SK-N-SH (cell line): Measurements from ENCODE around the gene BBC3. TPM values are rescaled to one million over a fixed set of nuclear protein-coding genes. Genes with fewer than 3 reads are reported as not detected.

ENCODE experiments used
- CTCF ChIA-PET: fragments of 300-600, 350-600 bp; formaldehyde crosslinking; extraction: SDS; loops from one replicate; lab custom pipeline; 2021; lab: Yijun Ruan, JAX
- POLR2A ChIA-PET: fragments of 350-600 bp; sonication (Branson Sonifier 250); formaldehyde crosslinking; extraction: SDS; loops from one replicate; lab custom pipeline; 2020; ENCODE audit warnings: antibody characterized with exemption, inconsistent platforms; lab: Yijun Ruan, JAX
- DNase-seq: peaks from one replicate; pipeline ENCODE4 v3.0.0; 2012
- H2AFZ ChIP-seq: fragments of 200-600 bp; sonication (generic); 2 replicates; pipeline ENCODE4 v1.8.1; 2016; ENCODE audit warnings: antibody characterized with exemption, mild to moderate bottlenecking, low read depth
- H3F3A ChIP-seq: fragments of 200-600 bp; sonication (generic); replicated peaks from 2 replicates; pipeline ENCODE3; 2016; ENCODE audit warnings: antibody characterized with exemption, mild to moderate bottlenecking; ENCODE audit not compliant: insufficient read depth
- H3K27ac ChIP-seq, 2 experiments: fragments of 200-500 bp in 1 of 2; fragments of 200-600 bp in 1 of 2; sonication (Bioruptor generic) in 1 of 2; sonication (generic), shearing (Covaris generic) in 1 of 2; 2 replicates each; pipeline versions ENCODE4 v1.5.1 to v1.6.1; 2014 to 2016; ENCODE audit warnings: low read depth in 2 of 2, inconsistent platforms in 1 of 2, low read length in 1 of 2, mild to moderate bottlenecking in 1 of 2, mixed read lengths in 1 of 2
- H3K27me3 ChIP-seq: fragments of 200-600 bp; sonication (generic), shearing (Covaris generic); 2 replicates; pipeline ENCODE4 v1.6.1; 2016; ENCODE audit warnings: mixed run types; ENCODE audit not compliant: insufficient read depth
- H3K36me3 ChIP-seq, 2 experiments: fragments of 200-500 bp in 1 of 2; fragments of 200-600 bp in 1 of 2; sonication (Bioruptor generic) in 1 of 2; sonication (generic) in 1 of 2; replicated peaks in 1 of 2; 2 replicates each; pipeline versions ENCODE3 to v1.5.1; 2014 to 2016; ENCODE audit warnings: low read length in 1 of 2, mild to moderate bottlenecking in 1 of 2; ENCODE audit not compliant: insufficient read depth in 2 of 2, control insufficient read depth in 1 of 2
- H3K4me1 ChIP-seq, 2 experiments: fragments of 200-500 bp in 1 of 2; fragments of 200-600 bp in 1 of 2; sonication (Bioruptor generic) in 1 of 2; sonication (generic), shearing (Covaris generic) in 1 of 2; 2 replicates each; pipeline versions ENCODE4 v1.5.1 to v1.6.1; 2014 to 2016; ENCODE audit warnings: low read depth in 1 of 2, low read length in 1 of 2, mixed run types in 1 of 2; ENCODE audit not compliant: insufficient read depth in 2 of 2, control insufficient read depth in 1 of 2
- H3K4me2 ChIP-seq: fragments of 200-600 bp; sonication (generic), shearing (Covaris generic); 2 replicates; pipeline ENCODE4 v1.6.1; 2017; ENCODE audit warnings: mixed run types
- H3K4me3 ChIP-seq, 2 experiments: fragments of 200-500 bp in 1 of 2; fragments of 200-600 bp in 1 of 2; sonication (Bioruptor generic) in 1 of 2; sonication (generic), shearing (Covaris generic) in 1 of 2; 2 replicates each; pipeline versions ENCODE4 v1.5.1 to v1.8.1; 2014 to 2016; ENCODE audit warnings: low read depth in 2 of 2, inconsistent platforms in 1 of 2, low read length in 1 of 2, mild to moderate bottlenecking in 1 of 2, mixed read lengths in 1 of 2, moderate library complexity in 1 of 2
- H3K79me2 ChIP-seq: fragments of 200-600 bp; sonication (generic); 2 replicates; pipeline ENCODE4 v1.8.1; 2017; ENCODE audit warnings: mild to moderate bottlenecking; ENCODE audit not compliant: insufficient read depth
- H3K9ac ChIP-seq: fragments of 200-600 bp; sonication (generic); 2 replicates; pipeline ENCODE4 v1.6.1; 2017; ENCODE audit warnings: mixed run types
- H3K9me2 ChIP-seq: fragments of 200-600 bp; sonication (generic); 2 replicates; pipeline ENCODE4 v1.6.1; 2017; ENCODE audit warnings: mixed run types
- H3K9me3 ChIP-seq: fragments of 200-600 bp; sonication (generic); 2 replicates; pipeline ENCODE4 v1.6.1; 2017; ENCODE audit warnings: mixed run types, mild to moderate bottlenecking, moderate library complexity
- H4K20me1 ChIP-seq: fragments of 200-600 bp; sonication (generic); 2 replicates; pipeline ENCODE4 v1.6.1; 2017; ENCODE audit warnings: mild to moderate bottlenecking, mixed run types; ENCODE audit not compliant: insufficient read depth
- CHD2 ChIP-seq: fragments of 150-350 bp; IDR thresholded peaks from 2 replicates; pipeline ENCODE4 v1.6.1; 2018; ENCODE audit warnings: low read length; ENCODE audit not compliant: partially characterized antibody
- FOSL2 ChIP-seq: IDR thresholded peaks from 2 replicates; pipeline ENCODE4 v1.4.0; 2012; ENCODE audit warnings: low read depth, mild to moderate bottlenecking, moderate library complexity, borderline replicate concordance
- FOXM1 ChIP-seq: IDR thresholded peaks from 2 replicates; pipeline ENCODE4 v1.4.0; 2012; ENCODE audit warnings: low read depth, mild to moderate bottlenecking
- GATA2 ChIP-seq: sonication (generic); formaldehyde crosslinking; IDR thresholded peaks from 2 replicates; pipeline ENCODE4 v1.5.0; 2020; ENCODE audit warnings: mild to moderate bottlenecking, missing genetic modification reagents
- IRF3 ChIP-seq: fragments of 150-350 bp; IDR thresholded peaks from 2 replicates; pipeline ENCODE4 v1.6.1; 2016; ENCODE audit warnings: mild to moderate bottlenecking, low read depth, low read length
- JUND ChIP-seq: IDR thresholded peaks from 2 replicates; pipeline ENCODE4 v1.4.0; 2012
- MAX ChIP-seq: IDR thresholded peaks from 2 replicates; pipeline ENCODE4 v1.4.0; 2012; ENCODE audit warnings: low read depth
- MEF2A ChIP-seq: IDR thresholded peaks from 2 replicates; pipeline ENCODE4 v1.4.0; 2012; ENCODE audit warnings: low read depth, borderline replicate concordance
- MXI1 ChIP-seq: IDR thresholded peaks from 2 replicates; pipeline ENCODE4 v1.6.1; 2012; ENCODE audit warnings: mild to moderate bottlenecking, low read depth, low read length, improper control_type of control experiment
- NFIC ChIP-seq: IDR thresholded peaks from 2 replicates; pipeline ENCODE4 v1.4.0; 2012; ENCODE audit warnings: borderline replicate concordance
- NRF1 ChIP-seq: IDR thresholded peaks from 2 replicates; pipeline ENCODE4 v1.6.1; 2012; ENCODE audit warnings: low read depth, mild to moderate bottlenecking, low read length
- POLR2AphosphoS5 ChIP-seq: IDR thresholded peaks from 2 replicates; pipeline ENCODE4 v1.6.1; 2012; ENCODE audit warnings: low read depth, low read length
- RAD21 ChIP-seq: IDR thresholded peaks from 2 replicates; pipeline ENCODE4 v1.6.1; 2012; ENCODE audit warnings: mild to moderate bottlenecking, low read length
- RCOR1 ChIP-seq: fragments of 150-350 bp; IDR thresholded peaks from 2 replicates; pipeline ENCODE4 v1.6.1; 2017; ENCODE audit warnings: antibody characterized with exemption, low read length
- RFX5 ChIP-seq: IDR thresholded peaks from 2 replicates; pipeline ENCODE4 v1.6.1; 2012; ENCODE audit warnings: mild to moderate bottlenecking, improper control_type of control experiment, low read length
- RXRA ChIP-seq: IDR thresholded peaks from 2 replicates; pipeline ENCODE4 v1.4.0; 2012; ENCODE audit warnings: low read depth, mild to moderate bottlenecking, borderline replicate concordance
- SIN3A ChIP-seq: IDR thresholded peaks from 2 replicates; pipeline ENCODE4 v1.6.1; 2012; ENCODE audit warnings: low read depth, mild to moderate bottlenecking, low read length, moderate library complexity, borderline replicate concordance
- SMC3 ChIP-seq: IDR thresholded peaks from 2 replicates; pipeline ENCODE4 v1.6.1; 2012; ENCODE audit warnings: low read depth, low read length, improper control_type of control experiment
- TCF12 ChIP-seq: IDR thresholded peaks from 2 replicates; pipeline ENCODE4 v1.4.0; 2012
- USF1 ChIP-seq: IDR thresholded peaks from 2 replicates; pipeline ENCODE4 v1.4.0; 2012; ENCODE audit warnings: low read depth, borderline replicate concordance
- YY1 ChIP-seq: IDR thresholded peaks from 2 replicates; pipeline ENCODE4 v1.4.0; 2012; ENCODE audit warnings: low read depth, mild to moderate bottlenecking
- WGBS: methylation state at CpG from one replicate; pipeline ENCODE4 v1.1.6; 2017; ENCODE audit warnings: low lambda C conversion rate; 5-methylcytosine and 5-hydroxymethylcytosine counted together
- polyA plus RNA-seq, 3 experiments: library from polyadenylated mRNA; depleted of rRNA; stranded (reverse); fragments of >200 nt; gene quantifications; 2 replicates each; pipeline ENCODE4 v1.2.3, GENCODE V29; 2012
- TF ChIP-seq, protein P1 (sequence below): IDR thresholded peaks from 2 replicates; pipeline ENCODE4 v1.6.1; 2012; ENCODE audit warnings: mild to moderate bottlenecking, low read depth, low read length, moderate library complexity
- TF ChIP-seq, protein P2 (sequence below): IDR thresholded peaks from 2 replicates; pipeline ENCODE4; 2012
- TF ChIP-seq, protein P3 (sequence below): fragments of 200-600 bp; sonication (generic); IDR thresholded peaks from 2 replicates; pipeline ENCODE4 v1.6.1; 2017; ENCODE audit warnings: antibody characterized with exemption, mild to moderate bottlenecking, moderate library complexity

The BBC3 gene
- polyA plus RNA-seq, 1 of the 3 experiments (the other 2 are of a cell fraction) = 14.5 TPM

DNA sequence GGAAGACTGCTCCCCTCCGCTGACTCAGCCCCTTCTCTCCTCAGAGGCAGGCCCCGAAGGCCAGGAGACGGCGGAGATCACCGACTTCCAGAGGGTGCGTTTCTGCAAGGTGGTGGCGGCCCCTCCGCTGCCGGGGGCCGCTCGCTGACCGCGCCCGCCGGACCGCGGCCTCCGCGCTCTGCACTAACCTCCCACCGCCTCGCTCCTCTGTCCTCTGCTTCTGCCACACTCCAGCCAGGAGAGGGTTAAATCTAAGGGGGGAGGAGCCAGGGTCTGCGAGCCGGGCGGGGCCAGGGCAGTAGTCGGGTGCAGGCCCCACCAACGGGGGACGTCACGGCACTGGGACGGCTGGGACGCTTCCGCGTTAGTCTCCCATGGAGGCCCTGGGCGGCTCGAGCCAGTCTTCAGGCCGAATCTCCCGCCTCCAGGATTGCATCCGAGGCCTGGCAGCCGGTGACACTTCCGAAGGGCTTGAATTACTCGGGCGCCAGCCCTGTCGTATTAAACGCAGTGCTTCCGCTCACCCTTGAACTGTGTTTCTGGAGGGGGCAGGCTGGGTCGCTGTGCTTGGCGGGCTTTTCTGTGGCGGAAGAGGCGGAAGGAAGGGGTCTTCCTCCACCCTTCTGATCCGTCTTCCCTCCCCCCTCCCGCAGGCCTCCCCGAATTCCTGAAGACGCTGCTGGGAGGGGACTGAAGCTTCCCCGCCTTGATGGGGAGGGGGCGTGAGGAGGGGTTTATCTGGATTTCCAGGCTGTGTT is 42.5 kb upstream of the BBC3 start:
- H3K36me3 ChIP-seq = peaks cover 13% of the 10 kb centered on the region in 2 experiments
- H3K79me2 ChIP-seq = no peaks in the 10 kb centered on the region
- H3K4me1 ChIP-seq = peaks cover 10 to 18% of the 10 kb centered on the region in 2 experiments; a peak in 3 of 4 replicates
- POLR2A ChIA-PET = interaction anchor here (2.6 kb wide), 1 partner anchor 17 kb away, joined by 18 read pairs; the partner anchor contains the start of gene CCDC9
- 0% methylated on average over 14 of the region's 54 CpGs for WGBS
- no peaks in the 10 kb centered on the region for H3K9me2 ChIP-seq
- H3K9me3 ChIP-seq = no peaks in the 10 kb centered on the region
- H3F3A ChIP-seq = peaks cover 24% of the 10 kb centered on the region
- H2AFZ ChIP-seq = peak overlapping the region; percentile 61
- H3K9ac ChIP-seq = peak overlapping the region; percentile 91
- no peaks in the 10 kb centered on the region; the same call in 1 of the 2 replicates for H4K20me1 ChIP-seq
- H3K27me3 ChIP-seq = no peaks in the 10 kb centered on the region
- peak overlapping the region; percentile 59 to 87 for H3K4me3 ChIP-seq
- peak overlapping the region; percentile 84 to 97 for H3K27ac ChIP-seq
- peak; percentile 98 for DNase-seq
- H3K4me2 ChIP-seq = peak overlapping the region; percentile 97
- CTCF ChIA-PET = interaction anchor here (1.1 to 3.7 kb wide), 2 partner anchors 11 to 260 kb away, joined by 3 to 34 read pairs; no protein-coding TSS in a partner anchor
- peak; percentile 71 for TF ChIP-seq POLR2AphosphoS5
- no peak for TF ChIP-seq RFX5
- TF ChIP-seq, protein P1, sequence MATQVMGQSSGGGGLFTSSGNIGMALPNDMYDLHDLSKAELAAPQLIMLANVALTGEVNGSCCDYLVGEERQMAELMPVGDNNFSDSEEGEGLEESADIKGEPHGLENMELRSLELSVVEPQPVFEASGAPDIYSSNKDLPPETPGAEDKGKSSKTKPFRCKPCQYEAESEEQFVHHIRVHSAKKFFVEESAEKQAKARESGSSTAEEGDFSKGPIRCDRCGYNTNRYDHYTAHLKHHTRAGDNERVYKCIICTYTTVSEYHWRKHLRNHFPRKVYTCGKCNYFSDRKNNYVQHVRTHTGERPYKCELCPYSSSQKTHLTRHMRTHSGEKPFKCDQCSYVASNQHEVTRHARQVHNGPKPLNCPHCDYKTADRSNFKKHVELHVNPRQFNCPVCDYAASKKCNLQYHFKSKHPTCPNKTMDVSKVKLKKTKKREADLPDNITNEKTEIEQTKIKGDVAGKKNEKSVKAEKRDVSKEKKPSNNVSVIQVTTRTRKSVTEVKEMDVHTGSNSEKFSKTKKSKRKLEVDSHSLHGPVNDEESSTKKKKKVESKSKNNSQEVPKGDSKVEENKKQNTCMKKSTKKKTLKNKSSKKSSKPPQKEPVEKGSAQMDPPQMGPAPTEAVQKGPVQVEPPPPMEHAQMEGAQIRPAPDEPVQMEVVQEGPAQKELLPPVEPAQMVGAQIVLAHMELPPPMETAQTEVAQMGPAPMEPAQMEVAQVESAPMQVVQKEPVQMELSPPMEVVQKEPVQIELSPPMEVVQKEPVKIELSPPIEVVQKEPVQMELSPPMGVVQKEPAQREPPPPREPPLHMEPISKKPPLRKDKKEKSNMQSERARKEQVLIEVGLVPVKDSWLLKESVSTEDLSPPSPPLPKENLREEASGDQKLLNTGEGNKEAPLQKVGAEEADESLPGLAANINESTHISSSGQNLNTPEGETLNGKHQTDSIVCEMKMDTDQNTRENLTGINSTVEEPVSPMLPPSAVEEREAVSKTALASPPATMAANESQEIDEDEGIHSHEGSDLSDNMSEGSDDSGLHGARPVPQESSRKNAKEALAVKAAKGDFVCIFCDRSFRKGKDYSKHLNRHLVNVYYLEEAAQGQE = no peak
- no peak for TF ChIP-seq YY1
- TF ChIP-seq, protein P2, sequence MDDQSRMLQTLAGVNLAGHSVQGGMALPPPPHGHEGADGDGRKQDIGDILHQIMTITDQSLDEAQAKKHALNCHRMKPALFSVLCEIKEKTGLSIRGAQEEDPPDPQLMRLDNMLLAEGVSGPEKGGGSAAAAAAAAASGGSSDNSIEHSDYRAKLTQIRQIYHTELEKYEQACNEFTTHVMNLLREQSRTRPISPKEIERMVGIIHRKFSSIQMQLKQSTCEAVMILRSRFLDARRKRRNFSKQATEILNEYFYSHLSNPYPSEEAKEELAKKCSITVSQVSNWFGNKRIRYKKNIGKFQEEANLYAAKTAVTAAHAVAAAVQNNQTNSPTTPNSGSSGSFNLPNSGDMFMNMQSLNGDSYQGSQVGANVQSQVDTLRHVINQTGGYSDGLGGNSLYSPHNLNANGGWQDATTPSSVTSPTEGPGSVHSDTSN = no peak
- TF ChIP-seq SMC3 = no peak
- TF ChIP-seq USF1 = no peak
- TF ChIP-seq FOSL2 = no peak; the same call in 1 of the 2 replicates
- peak; percentile 13; the same call in 1 of the 2 replicates for TF ChIP-seq RAD21
- TF ChIP-seq FOXM1 = no peak
- no peak for TF ChIP-seq MEF2A
- TF ChIP-seq, protein P3, sequence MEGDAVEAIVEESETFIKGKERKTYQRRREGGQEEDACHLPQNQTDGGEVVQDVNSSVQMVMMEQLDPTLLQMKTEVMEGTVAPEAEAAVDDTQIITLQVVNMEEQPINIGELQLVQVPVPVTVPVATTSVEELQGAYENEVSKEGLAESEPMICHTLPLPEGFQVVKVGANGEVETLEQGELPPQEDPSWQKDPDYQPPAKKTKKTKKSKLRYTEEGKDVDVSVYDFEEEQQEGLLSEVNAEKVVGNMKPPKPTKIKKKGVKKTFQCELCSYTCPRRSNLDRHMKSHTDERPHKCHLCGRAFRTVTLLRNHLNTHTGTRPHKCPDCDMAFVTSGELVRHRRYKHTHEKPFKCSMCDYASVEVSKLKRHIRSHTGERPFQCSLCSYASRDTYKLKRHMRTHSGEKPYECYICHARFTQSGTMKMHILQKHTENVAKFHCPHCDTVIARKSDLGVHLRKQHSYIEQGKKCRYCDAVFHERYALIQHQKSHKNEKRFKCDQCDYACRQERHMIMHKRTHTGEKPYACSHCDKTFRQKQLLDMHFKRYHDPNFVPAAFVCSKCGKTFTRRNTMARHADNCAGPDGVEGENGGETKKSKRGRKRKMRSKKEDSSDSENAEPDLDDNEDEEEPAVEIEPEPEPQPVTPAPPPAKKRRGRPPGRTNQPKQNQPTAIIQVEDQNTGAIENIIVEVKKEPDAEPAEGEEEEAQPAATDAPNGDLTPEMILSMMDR = no peak
- TF ChIP-seq JUND = no peak
- TF ChIP-seq GATA2 (CRISPR knock-in tag) = no peak
- TF ChIP-seq RXRA = no peak
- TF ChIP-seq CHD2 = peak; percentile 61
- TF ChIP-seq MAX = peak; percentile 44; the same call in 1 of the 2 replicates
- peak; percentile 81 for TF ChIP-seq MXI1
- TF ChIP-seq RCOR1 = no peak
- no peak for TF ChIP-seq NFIC
- TF ChIP-seq IRF3 = no peak
- no peak for TF ChIP-seq SIN3A
- no peak for TF ChIP-seq TCF12
- no peak for TF ChIP-seq NRF1
